HCT116 (cell line): ENCODE measurements around the gene DIPK1B.

ENCODE experiments used
- EZH2phosphoT487 ChIP-seq: fragments of 200-600 bp; IDR thresholded peaks from 2 replicates; pipeline ENCODE4 v1.6.1; 2018; ENCODE audit warnings: antibody characterized with exemption, borderline replicate concordance
- TF ChIP-seq, protein P1 (sequence below): IDR thresholded peaks from 2 replicates; pipeline ENCODE4 v1.6.1; 2011; ENCODE audit warnings: mild to moderate bottlenecking, low read length, moderate library complexity; ENCODE audit not compliant: insufficient replicate concordance; ENCODE audit errors: extremely low read depth

DNA sequence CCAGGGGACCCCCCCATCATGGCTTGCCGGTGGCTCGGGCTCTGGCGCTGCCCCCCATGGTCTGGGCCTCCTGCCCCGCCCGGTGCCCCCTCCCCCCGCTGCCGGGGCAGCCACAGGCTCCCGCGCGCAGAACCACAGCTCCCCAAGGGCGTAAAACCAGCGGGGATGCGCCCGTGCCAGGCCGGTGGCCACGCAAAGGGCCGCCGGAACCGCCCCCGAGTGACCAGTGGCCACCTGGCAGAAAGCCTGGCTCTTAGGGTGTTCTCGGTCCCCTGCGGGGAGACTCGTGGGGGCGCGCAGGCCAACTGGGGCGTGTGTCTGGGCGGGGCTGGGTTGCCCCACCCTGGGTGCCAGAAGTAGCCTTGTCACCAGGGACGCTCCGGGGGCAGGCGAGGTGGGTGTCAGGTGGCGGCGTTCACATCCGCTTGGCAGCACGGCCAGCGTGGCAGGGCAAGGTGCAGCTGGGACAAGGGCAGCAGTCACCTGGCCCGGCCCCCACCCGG is 24.6 kb upstream of the DIPK1B start:
- no peak for TF ChIP-seq EZH2phosphoT487
- TF ChIP-seq, protein P1, sequence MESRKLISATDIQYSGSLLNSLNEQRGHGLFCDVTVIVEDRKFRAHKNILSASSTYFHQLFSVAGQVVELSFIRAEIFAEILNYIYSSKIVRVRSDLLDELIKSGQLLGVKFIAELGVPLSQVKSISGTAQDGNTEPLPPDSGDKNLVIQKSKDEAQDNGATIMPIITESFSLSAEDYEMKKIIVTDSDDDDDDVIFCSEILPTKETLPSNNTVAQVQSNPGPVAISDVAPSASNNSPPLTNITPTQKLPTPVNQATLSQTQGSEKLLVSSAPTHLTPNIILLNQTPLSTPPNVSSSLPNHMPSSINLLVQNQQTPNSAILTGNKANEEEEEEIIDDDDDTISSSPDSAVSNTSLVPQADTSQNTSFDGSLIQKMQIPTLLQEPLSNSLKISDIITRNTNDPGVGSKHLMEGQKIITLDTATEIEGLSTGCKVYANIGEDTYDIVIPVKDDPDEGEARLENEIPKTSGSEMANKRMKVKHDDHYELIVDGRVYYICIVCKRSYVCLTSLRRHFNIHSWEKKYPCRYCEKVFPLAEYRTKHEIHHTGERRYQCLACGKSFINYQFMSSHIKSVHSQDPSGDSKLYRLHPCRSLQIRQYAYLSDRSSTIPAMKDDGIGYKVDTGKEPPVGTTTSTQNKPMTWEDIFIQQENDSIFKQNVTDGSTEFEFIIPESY: no peak
